PC-3 (cell line): Measurements from ENCODE around the gene COL19A1. TPM values are rescaled to one million over a fixed set of nuclear protein-coding genes. Genes with fewer than 3 reads are reported as not detected.
"Not testable (repeated sequence)": the region's sequence is repeated elsewhere in the genome, so short reads cannot be mapped to it uniquely, and the experiment has no call there.

Experiments
- ATAC-seq: fragments of 200-7000 bp; cut with Tn5 transposase; 2 replicates; pipeline ENCODE4 v1.9.1; 2020; ENCODE audit warnings: mild to moderate bottlenecking, moderate library complexity
- BruUV-seq: library from RNA; stranded (reverse); fragments of 400-500 nt; replicated peaks from 2 replicates; lab custom pipeline; 2021; lab: Mats Ljungman, UMichigan
- CTCF ChIA-PET: fragments of 300-600 bp; sonication (Branson Sonifier 250); formaldehyde crosslinking; loops from one replicate; lab custom pipeline; 2022; ENCODE audit warnings: antibody characterized with exemption; lab: Charles Lee
- POLR2A ChIA-PET: fragments of 300-600 bp; sonication (Branson Sonifier 250); formaldehyde crosslinking; loops from one replicate; lab custom pipeline; 2022; ENCODE audit warnings: antibody characterized with exemption; ENCODE audit not compliant: unreplicated experiment; lab: Charles Lee
- DNase-seq: peaks from one replicate; pipeline ENCODE4 v3.0.0-alpha.2; 2015
- H2AFZ ChIP-seq: fragments of 300-600 bp; sonication (generic); 2 replicates; pipeline ENCODE4 v1.6.0; 2016; ENCODE audit warnings: antibody characterized with exemption, low read length
- H3F3A ChIP-seq: fragments of 300-600 bp; sonication (generic); one replicate; pipeline ENCODE4 v1.6.0; 2017; ENCODE audit warnings: antibody characterized with exemption, low read length, control low read depth, mild to moderate bottlenecking; ENCODE audit not compliant: unreplicated experiment
- H3K27ac ChIP-seq: fragments of 300-600 bp; sonication (generic); 2 replicates; pipeline ENCODE4 v1.5.1; 2016; ENCODE audit warnings: mild to moderate bottlenecking, low read length
- H3K27me3 ChIP-seq: fragments of 300-600 bp; sonication (generic); 2 replicates; pipeline ENCODE4 v1.6.1; 2016; ENCODE audit warnings: low read length, mixed read lengths
- H3K36me3 ChIP-seq: fragments of 300-600 bp; sonication (generic); 2 replicates; pipeline ENCODE4 v1.6.1; 2016; ENCODE audit warnings: low read depth, mixed run types, low read length, mixed read lengths
- H3K4me1 ChIP-seq: fragments of 300-600 bp; sonication (generic); 2 replicates; pipeline ENCODE4 v1.5.1; 2016; ENCODE audit warnings: low read length; ENCODE audit not compliant: insufficient read depth
- H3K4me2 ChIP-seq: fragments of 300-600 bp; sonication (generic); 2 replicates; pipeline ENCODE4 v1.6.0; 2016; ENCODE audit warnings: low read length
- H3K4me3 ChIP-seq: fragments of 300-600 bp; sonication (generic); 2 replicates; pipeline ENCODE4 v1.5.1; 2016; ENCODE audit warnings: mild to moderate bottlenecking, low read length, mixed read lengths
- H3K79me2 ChIP-seq: fragments of 300-600 bp; sonication (generic); 2 replicates; pipeline ENCODE4 v1.6.1; 2017; ENCODE audit warnings: low read length, mixed read lengths
- H3K9ac ChIP-seq: fragments of 300-600 bp; sonication (generic); 2 replicates; pipeline ENCODE4 v1.6.0; 2016; ENCODE audit warnings: mild to moderate bottlenecking, low read length
- H3K9me2 ChIP-seq: fragments of 300-600 bp; sonication (generic); replicated peaks from 2 replicates; pipeline ENCODE4 v1.6.1; 2016; ENCODE audit warnings: mixed run types, low read length, mixed read lengths
- H3K9me3 ChIP-seq: fragments of 300-600 bp; sonication (generic); 2 replicates; pipeline ENCODE4 v1.6.1; 2016; ENCODE audit warnings: low read length, mixed read lengths
- H4K20me1 ChIP-seq: fragments of 300-600 bp; sonication (generic); 2 replicates; pipeline ENCODE4 v1.6.1; 2016; ENCODE audit warnings: low read length, mixed read lengths
- CTCF ChIP-seq: fragments of 300-600 bp; sonication (generic); conservative IDR thresholded peaks from 2 replicates; pipeline ENCODE4 v1.5.1; 2017; ENCODE audit warnings: antibody characterized with exemption, low read depth, mild to moderate bottlenecking, low read length
- EZH2 ChIP-seq: fragments of 300-600 bp; sonication (generic); IDR thresholded peaks from one replicate; pipeline ENCODE4 v1.6.1; 2017; ENCODE audit warnings: antibody characterized with exemption, mild to moderate bottlenecking, low read length; ENCODE audit not compliant: unreplicated experiment
- EZH2phosphoT487 ChIP-seq: fragments of 300-600 bp; sonication (generic); IDR thresholded peaks from 2 replicates; pipeline ENCODE4 v1.6.1; 2018; ENCODE audit warnings: mild to moderate bottlenecking, antibody characterized with exemption, low read length, borderline replicate concordance
- intact Hi-C: fragments of 100-400 bp; cut with micrococcal nuclease; formaldehyde crosslinking; loops from 2 replicates; pipeline ENCODE4 v1.9.0; 2023
- total RNA-seq: library from RNA; depleted of rRNA; stranded (reverse); fragments of >200 nt; gene quantifications from 2 replicates; pipeline ENCODE4 v1.2.3, GENCODE V29; 2014

The COL19A1 gene
- total RNA-seq, 1 experiment from 2014 or later: not detected

GRCh38 chr6:69892561-69892960 lies 26.2 kb downstream of the COL19A1 start:
- POLR2A ChIA-PET, H3K36me3 ChIP-seq, H2AFZ ChIP-seq, H3F3A ChIP-seq, H3K4me2 ChIP-seq, DNase-seq, H3K9me3 ChIP-seq, ATAC-seq, H3K9me2 ChIP-seq, H3K4me1 ChIP-seq, H3K79me2 ChIP-seq, BruUV-seq, H3K4me3 ChIP-seq, H3K27me3 ChIP-seq, intact Hi-C loops, H3K27ac ChIP-seq, H4K20me1 ChIP-seq, H3K9ac ChIP-seq, CTCF ChIA-PET: not testable (repeated sequence)

GRCh38 chr6:69893266-69893665 lies 26.9 kb downstream of the COL19A1 start:
- H3K9me3 ChIP-seq, H3K9me2 ChIP-seq, H2AFZ ChIP-seq, H3K27me3 ChIP-seq, CTCF ChIA-PET, H3K4me3 ChIP-seq, H3K9ac ChIP-seq, H4K20me1 ChIP-seq, H3F3A ChIP-seq, H3K27ac ChIP-seq, BruUV-seq, H3K36me3 ChIP-seq, H3K4me2 ChIP-seq, H3K79me2 ChIP-seq, H3K4me1 ChIP-seq, POLR2A ChIA-PET, intact Hi-C loops, DNase-seq, ATAC-seq: not testable (repeated sequence)

GRCh38 chr6:69894578-69895347 lies 28.4 kb downstream of the COL19A1 start:
- TF ChIP-seq EZH2phosphoT487 (no peak), CTCF (no peak), EZH2 (no peak)
- ATAC-seq: no peak
- Histone ChIP-seq H3K9me3 (no peaks in the 10 kb centered on the region), H3K79me2 (no peaks in the 10 kb centered on the region), H3K4me3 (no peak overlapping the region), H4K20me1 (no peaks in the 10 kb centered on the region), H3F3A (no peaks in the 10 kb centered on the region), H3K9ac (no peak overlapping the region), H2AFZ (no peak overlapping the region), H3K27ac (no peak overlapping the region), H3K4me1 (no peaks in the 10 kb centered on the region), H3K4me2 (no peak overlapping the region), H3K36me3 (no peaks in the 10 kb centered on the region), H3K27me3 (no peaks in the 10 kb centered on the region), H3K9me2 (no peaks in the 10 kb centered on the region)
- no TSS peak for BruUV-seq
- peak; percentile 4 for DNase-seq
- ChIA-PET CTCF (no interaction called here), POLR2A (no interaction called here)
- intact Hi-C loops: no loop called here

GRCh38 chr6:69895396-69895795 lies 29.0 kb downstream of the COL19A1 start:
- Histone ChIP-seq H3K27me3 (no peaks in the 10 kb centered on the region), H3K79me2 (no peaks in the 10 kb centered on the region), H3K9me3 (no peaks in the 10 kb centered on the region), H3F3A (no peaks in the 10 kb centered on the region), H3K27ac (no peak overlapping the region), H4K20me1 (no peaks in the 10 kb centered on the region), H3K36me3 (no peaks in the 10 kb centered on the region), H3K4me3 (no peak overlapping the region), H3K9me2 (no peaks in the 10 kb centered on the region), H3K9ac (no peak overlapping the region), H3K4me1 (no peaks in the 10 kb centered on the region), H2AFZ (no peak overlapping the region), H3K4me2 (no peak overlapping the region)
- TF ChIP-seq EZH2phosphoT487: no peak
- no peak for ATAC-seq
- ChIA-PET CTCF (no interaction called here), POLR2A (no interaction called here)
- DNase-seq: no peak
- intact Hi-C loops: no loop called here
- no TSS peak for BruUV-seq
